Activated CD8-positive, alpha-beta memory T cell treated with anti-CD3 and anti-CD28 coated beads, Interleukin-2, amount 50 U/mL, for 48 hours (primary cell): ENCODE measurements around the gene RFC2.

Source experiments
- DNase-seq: peaks from one replicate; pipeline ENCODE4 v3.0.0-alpha.2; 2020

The RFC2 gene

GRCh38 chr7:74254129-74254857 lies at the start of gene RFC2:
Gene RFC2 (minus strand): TSS chr7:74254399. CDS start chr7:74254383, 16 bp downstream.
- DNase-seq, result peak; percentile 100

- DNase-seq, result no peak
Observed at GRCh38 chr7:74302745-74303221, 48.6 kb upstream of the RFC2 start.

GRCh38 chr7:74300926-74301325 lies 46.7 kb upstream of the RFC2 start:
- DNase-seq, result no peak

- DNase-seq, result no peak
Observed at GRCh38 chr7:74299401-74299800, 45.2 kb upstream of the RFC2 start.

GRCh38 chr7:74297516-74298233 lies 43.5 kb upstream of the RFC2 start:
- DNase-seq, result no peak

- no peak for DNase-seq
Observed at GRCh38 chr7:74294191-74294998, 40.2 kb upstream of the RFC2 start.

- no peak for DNase-seq
Observed at GRCh38 chr7:74293577-74293908, 39.3 kb upstream of the RFC2 start.

- DNase-seq, result no peak
Observed at GRCh38 chr7:74292757-74293576, 38.8 kb upstream of the RFC2 start.

- no peak for DNase-seq
Observed at GRCh38 chr7:74291535-74291934, 37.3 kb upstream of the RFC2 start.

GRCh38 chr7:74290981-74291441 lies 36.8 kb upstream of the RFC2 start:
- DNase-seq, result no peak

- no peak for DNase-seq
Observed at GRCh38 chr7:74290553-74290950, 36.4 kb upstream of the RFC2 start.

GRCh38 chr7:74289659-74290552 lies 35.7 kb upstream of the RFC2 start:
- peak; percentile 61 for DNase-seq

GRCh38 chr7:74289018-74289658 lies 34.9 kb upstream of the RFC2 start, which contains the start of gene CLIP2:
Gene CLIP2 (plus strand): TSS chr7:74289407. CDS start chr7:74317547, 28,140 bp downstream.
- peak; percentile 87 for DNase-seq

- peak; percentile 56 for DNase-seq
Observed at GRCh38 chr7:74288034-74288881, 34.1 kb upstream of the RFC2 start.

- DNase-seq, result no peak
Observed at GRCh38 chr7:74287303-74288033, 33.3 kb upstream of the RFC2 start.

GRCh38 chr7:74286131-74286530 lies 31.9 kb upstream of the RFC2 start:
- no peak for DNase-seq

GRCh38 chr7:74284781-74285259 lies 30.6 kb upstream of the RFC2 start:
- DNase-seq, result no peak

GRCh38 chr7:74283858-74284447 lies 29.8 kb upstream of the RFC2 start:
- no peak for DNase-seq
